Mesendoderm (in vitro differentiated cells): ENCODE results near the gene DOK5.
"Not testable (repeated sequence)": the region's sequence is repeated elsewhere in the genome, so short reads cannot be mapped to it uniquely, and the experiment has no call there.

Source experiments
- DNase-seq: peaks from one replicate; pipeline ENCODE4 v3.0.0; 2013
- H2AK5ac ChIP-seq: 2 replicates; pipeline ENCODE4 v1.6.1; 2013; ENCODE audit warnings: low read length, inconsistent platforms
- H2BK120ac ChIP-seq: 2 replicates; pipeline ENCODE4 v1.6.1; 2013; ENCODE audit warnings: low read depth, mild to moderate bottlenecking, low read length, moderate library complexity, mixed read lengths
- H2BK15ac ChIP-seq: replicated peaks from 2 replicates; pipeline ENCODE4 v1.6.1; 2013; ENCODE audit warnings: low read depth, mild to moderate bottlenecking, moderate library complexity
- H2BK5ac ChIP-seq: 2 replicates; pipeline ENCODE4 v1.6.1; 2013; ENCODE audit warnings: low read length, inconsistent platforms
- H3K18ac ChIP-seq: 2 replicates; pipeline ENCODE4 v1.6.1; 2013; ENCODE audit warnings: mild to moderate bottlenecking, low read length, mixed read lengths
- H3K23ac ChIP-seq: one replicate; pipeline ENCODE4 v1.6.1; 2013; ENCODE audit warnings: low read length
- H3K27ac ChIP-seq: 2 replicates; pipeline ENCODE4 v1.5.1; 2013; ENCODE audit warnings: low read depth, mild to moderate bottlenecking, inconsistent platforms, low read length, moderate library complexity
- H3K27me3 ChIP-seq: 2 replicates; pipeline ENCODE4 v1.6.1; 2013; ENCODE audit warnings: low read length, control low read depth, mild to moderate bottlenecking, inconsistent platforms; ENCODE audit not compliant: insufficient read depth, poor library complexity
- H3K36me3 ChIP-seq: 2 replicates; pipeline ENCODE4 v1.6.1; 2013; ENCODE audit warnings: low read length, inconsistent platforms; ENCODE audit not compliant: control insufficient read depth, insufficient read depth
- H3K4ac ChIP-seq: one replicate; pipeline ENCODE4 v1.6.1; 2013; ENCODE audit warnings: low read depth, mild to moderate bottlenecking, low read length, moderate library complexity
- H3K4me1 ChIP-seq: 2 replicates; pipeline ENCODE4 v1.6.1; 2013; ENCODE audit warnings: low read depth, low read length, inconsistent platforms; ENCODE audit not compliant: control insufficient read depth
- H3K4me2 ChIP-seq: 2 replicates; pipeline ENCODE4 v1.6.1; 2013; ENCODE audit warnings: low read length
- H3K4me3 ChIP-seq: 2 replicates; pipeline ENCODE4 v1.5.1; 2013; ENCODE audit warnings: mild to moderate bottlenecking, low read length
- H3K56ac ChIP-seq: one replicate; pipeline ENCODE4 v1.6.1; 2013; ENCODE audit warnings: low read length
- H3K79me1 ChIP-seq: 2 replicates; pipeline ENCODE4 v1.6.1; 2013; ENCODE audit warnings: low read length, inconsistent platforms
- H3K79me2 ChIP-seq: 2 replicates; pipeline ENCODE4 v1.6.1; 2013; ENCODE audit warnings: mild to moderate bottlenecking, low read length; ENCODE audit not compliant: control insufficient read depth, insufficient read depth
- H3K9ac ChIP-seq: 2 replicates; pipeline ENCODE4 v1.6.1; 2013; ENCODE audit warnings: low read length, inconsistent platforms
- H4K5ac ChIP-seq: one replicate; pipeline ENCODE4 v1.6.1; 2013; ENCODE audit warnings: low read length
- H4K8ac ChIP-seq: one replicate; pipeline ENCODE4 v1.6.1; 2013; ENCODE audit warnings: low read depth, mild to moderate bottlenecking, control low read depth, low read length, moderate library complexity
- WGBS: extraction: QIAGEN DNeasy Blood & Tissue Kit; methylation state at CpG from one replicate; pipeline ENCODE4 v1.1.7; 2013; ENCODE audit warnings: low lambda C conversion rate, missing lambda C conversion rate; ENCODE audit not compliant: insufficient coverage; ENCODE audit errors: extremely low coverage; 5-methylcytosine and 5-hydroxymethylcytosine counted together

Gene DOK5

GRCh38 chr20:54477191-54477955 lies 2.0 kb downstream of the DOK5 start:
- Histone ChIP-seq H3K79me1 (no peaks in the 10 kb centered on the region), H3K4me3 (no peak overlapping the region), H3K27ac (no peak overlapping the region), H3K36me3 (no peaks in the 10 kb centered on the region), H4K8ac (no peak overlapping the region), H3K18ac (no peak overlapping the region), H3K79me2 (no peaks in the 10 kb centered on the region), H3K56ac (no peak overlapping the region), H3K4me1 (peaks cover 2% of the 10 kb centered on the region), H3K4ac (no peak overlapping the region), H2BK15ac (no peak overlapping the region), H2BK5ac (no peak overlapping the region), H2AK5ac (no peak overlapping the region), H3K27me3 (no peaks in the 10 kb centered on the region), H3K4me2 (no peak overlapping the region), H2BK120ac (no peak overlapping the region), H4K5ac (no peak overlapping the region), H3K9ac (no peak overlapping the region), H3K23ac (no peak overlapping the region)
- no CpG with 5 or more reads among the region's 3 CpGs for WGBS
- no peak for DNase-seq

- no CpG with 5 or more reads among the region's 9 CpGs for WGBS
- Histone ChIP-seq H3K23ac (no peak overlapping the region), H3K18ac (no peak overlapping the region), H2BK120ac (no peak overlapping the region), H2BK15ac (no peak overlapping the region), H3K79me1 (no peaks in the 10 kb centered on the region), H2AK5ac (no peak overlapping the region), H3K4ac (no peak overlapping the region), H2BK5ac (no peak overlapping the region), H3K56ac (no peak overlapping the region), H4K8ac (no peak overlapping the region), H4K5ac (no peak overlapping the region), H3K4me3 (no peak overlapping the region), H3K27ac (no peak overlapping the region), H3K4me1 (peaks cover 2% of the 10 kb centered on the region), H3K4me2 (no peak overlapping the region), H3K79me2 (no peaks in the 10 kb centered on the region), H3K27me3 (no peaks in the 10 kb centered on the region), H3K9ac (no peak overlapping the region), H3K36me3 (no peaks in the 10 kb centered on the region)
- DNase-seq = peak; percentile 84
Observed at GRCh38 chr20:54479138-54479906, 3.9 kb downstream of the DOK5 start.

- not testable (repeated sequence) for H3K4me3 ChIP-seq, H4K5ac ChIP-seq, H3K4ac ChIP-seq, H3K4me1 ChIP-seq, H2AK5ac ChIP-seq, H2BK5ac ChIP-seq, H2BK15ac ChIP-seq, H2BK120ac ChIP-seq, H4K8ac ChIP-seq, H3K56ac ChIP-seq, H3K27ac ChIP-seq, H3K79me2 ChIP-seq, H3K23ac ChIP-seq, DNase-seq, H3K79me1 ChIP-seq, H3K27me3 ChIP-seq, H3K4me2 ChIP-seq, H3K18ac ChIP-seq, H3K36me3 ChIP-seq, H3K9ac ChIP-seq
- WGBS = no CpG with 5 or more reads among the region's 7 CpGs
Observed at GRCh38 chr20:54479937-54480336, 4.5 kb downstream of the DOK5 start.

DNA sequence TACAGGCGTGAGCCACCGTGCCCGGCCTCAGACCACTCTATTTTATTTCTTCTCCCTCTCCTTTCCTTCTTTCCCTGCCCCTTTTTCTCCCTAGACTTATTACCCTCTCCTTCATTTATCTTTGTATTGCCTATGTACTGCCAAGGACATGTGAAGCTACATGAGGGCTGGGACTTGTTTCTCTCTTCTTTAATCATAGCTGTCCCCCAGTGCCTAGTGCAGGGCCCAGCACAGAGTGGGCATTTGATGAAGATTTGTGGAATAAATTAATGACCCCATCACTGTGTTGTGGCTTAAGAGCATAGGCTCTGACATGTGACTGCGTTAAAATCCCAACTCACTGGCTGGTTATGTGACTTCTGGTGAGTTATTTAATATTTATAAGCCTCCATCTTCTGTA lies 6.0 kb downstream of the DOK5 start:
- Histone ChIP-seq H3K18ac (no peak overlapping the region), H3K27me3 (no peaks in the 10 kb centered on the region), H3K9ac (no peak overlapping the region), H3K27ac (no peak overlapping the region), H3K4ac (no peak overlapping the region), H3K36me3 (no peaks in the 10 kb centered on the region), H3K23ac (no peak overlapping the region), H4K8ac (no peak overlapping the region), H2BK15ac (no peak overlapping the region), H3K79me2 (no peaks in the 10 kb centered on the region), H3K4me1 (peaks cover 2% of the 10 kb centered on the region), H4K5ac (no peak overlapping the region), H3K4me2 (no peak overlapping the region), H3K56ac (no peak overlapping the region), H2BK120ac (no peak overlapping the region), H3K4me3 (no peak overlapping the region), H3K79me1 (no peaks in the 10 kb centered on the region), H2BK5ac (no peak overlapping the region), H2AK5ac (no peak overlapping the region)
- WGBS = no CpG with 5 or more reads among the region's 4 CpGs
- no peak for DNase-seq

DNA sequence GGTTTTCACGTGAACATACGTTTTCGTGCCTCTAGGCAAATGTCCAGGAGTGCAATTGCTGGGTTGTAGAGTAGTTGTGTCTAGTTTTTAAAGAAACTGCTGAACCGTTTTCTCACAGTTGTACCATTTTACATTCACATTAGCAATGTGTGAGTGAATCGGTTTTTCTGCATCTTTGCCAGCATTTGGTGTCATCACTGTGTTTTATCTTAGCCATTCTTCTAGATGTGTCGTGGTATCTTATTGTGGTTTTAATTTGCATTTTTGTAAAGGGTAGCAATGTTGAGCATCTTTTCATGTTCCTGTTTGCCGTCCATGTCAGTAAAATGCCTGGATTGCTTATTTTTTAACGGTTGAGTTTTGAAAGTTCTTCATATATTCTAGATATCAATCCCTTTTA lies 10.2 kb downstream of the DOK5 start:
- no peaks in the 10 kb centered on the region for H3K79me1 ChIP-seq
- H4K5ac ChIP-seq = no peak overlapping the region
- no peak overlapping the region for H3K4me2 ChIP-seq
- H3K27me3 ChIP-seq = no peaks in the 10 kb centered on the region
- H3K36me3 ChIP-seq = no peaks in the 10 kb centered on the region
- peaks cover 2% of the 10 kb centered on the region for H3K79me2 ChIP-seq
- no peak overlapping the region for H3K4me3 ChIP-seq
- no peak overlapping the region for H2BK120ac ChIP-seq
- H3K27ac ChIP-seq = no peak overlapping the region
- H2BK5ac ChIP-seq = no peak overlapping the region
- DNase-seq = no peak
- no peak overlapping the region for H3K18ac ChIP-seq
- H4K8ac ChIP-seq = no peak overlapping the region
- H3K9ac ChIP-seq = no peak overlapping the region
- no peaks in the 10 kb centered on the region for H3K4me1 ChIP-seq
- no CpG with 5 or more reads among the region's 8 CpGs for WGBS
- no peak overlapping the region for H3K4ac ChIP-seq
- no peak overlapping the region for H2AK5ac ChIP-seq
- H3K56ac ChIP-seq = no peak overlapping the region
- no peak overlapping the region for H3K23ac ChIP-seq
- no peak overlapping the region for H2BK15ac ChIP-seq
